ENCODE measurements around the gene PSKH1. TPM values are rescaled to one million over a fixed set of nuclear protein-coding genes. Genes with fewer than 3 reads are reported as not detected.

Gene PSKH1
- total and polyA plus RNA-seq, 9 of the 15 experiments (the other 6 are each of a cell fraction or from before 2014, with no cell fraction given), result 0.96 to 20.9 (median 9.4) TPM

- peak; percentile 76 for TF ChIP-seq TFAP4 (CRISPR knock-in tag; IDR thresholded peaks at IDR 0.05; ENCODE audit: borderline replicate concordance)
- no peak for TF ChIP-seq ZNF212 (CRISPR knock-in tag; IDR thresholded peaks at IDR 0.05)
- no peak for TF ChIP-seq ELK3 (CRISPR knock-in tag; IDR thresholded peaks at IDR 0.05)
- peak; percentile 43; the same call in 1 of the 2 replicates for TF ChIP-seq JUND (IDR thresholded peaks at IDR 0.05; ENCODE audit: borderline replicate concordance, low read depth, low read length)
- TF ChIP-seq JUND (tag; IDR thresholded peaks at IDR 0.05; ENCODE audit: borderline replicate concordance, low read depth, low read length), result no peak; the same call in 2 of the 3 replicates
- peak; percentile 96 for TF ChIP-seq FOSL1 (tag; conservative IDR thresholded peaks at IDR 0.05)
- TF ChIP-seq, protein P1, sequence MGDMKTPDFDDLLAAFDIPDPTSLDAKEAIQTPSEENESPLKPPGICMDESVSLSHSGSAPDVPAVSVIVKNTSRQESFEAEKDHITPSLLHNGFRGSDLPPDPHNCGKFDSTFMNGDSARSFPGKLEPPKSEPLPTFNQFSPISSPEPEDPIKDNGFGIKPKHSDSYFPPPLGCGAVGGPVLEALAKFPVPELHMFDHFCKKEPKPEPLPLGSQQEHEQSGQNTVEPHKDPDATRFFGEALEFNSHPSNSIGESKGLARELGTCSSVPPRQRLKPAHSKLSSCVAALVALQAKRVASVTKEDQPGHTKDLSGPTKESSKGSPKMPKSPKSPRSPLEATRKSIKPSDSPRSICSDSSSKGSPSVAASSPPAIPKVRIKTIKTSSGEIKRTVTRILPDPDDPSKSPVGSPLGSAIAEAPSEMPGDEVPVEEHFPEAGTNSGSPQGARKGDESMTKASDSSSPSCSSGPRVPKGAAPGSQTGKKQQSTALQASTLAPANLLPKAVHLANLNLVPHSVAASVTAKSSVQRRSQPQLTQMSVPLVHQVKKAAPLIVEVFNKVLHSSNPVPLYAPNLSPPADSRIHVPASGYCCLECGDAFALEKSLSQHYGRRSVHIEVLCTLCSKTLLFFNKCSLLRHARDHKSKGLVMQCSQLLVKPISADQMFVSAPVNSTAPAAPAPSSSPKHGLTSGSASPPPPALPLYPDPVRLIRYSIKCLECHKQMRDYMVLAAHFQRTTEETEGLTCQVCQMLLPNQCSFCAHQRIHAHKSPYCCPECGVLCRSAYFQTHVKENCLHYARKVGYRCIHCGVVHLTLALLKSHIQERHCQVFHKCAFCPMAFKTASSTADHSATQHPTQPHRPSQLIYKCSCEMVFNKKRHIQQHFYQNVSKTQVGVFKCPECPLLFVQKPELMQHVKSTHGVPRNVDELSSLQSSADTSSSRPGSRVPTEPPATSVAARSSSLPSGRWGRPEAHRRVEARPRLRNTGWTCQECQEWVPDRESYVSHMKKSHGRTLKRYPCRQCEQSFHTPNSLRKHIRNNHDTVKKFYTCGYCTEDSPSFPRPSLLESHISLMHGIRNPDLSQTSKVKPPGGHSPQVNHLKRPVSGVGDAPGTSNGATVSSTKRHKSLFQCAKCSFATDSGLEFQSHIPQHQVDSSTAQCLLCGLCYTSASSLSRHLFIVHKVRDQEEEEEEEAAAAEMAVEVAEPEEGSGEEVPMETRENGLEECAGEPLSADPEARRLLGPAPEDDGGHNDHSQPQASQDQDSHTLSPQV (IDR thresholded peaks at IDR 0.05), result no peak
- peak; percentile 55 to 64 for TF ChIP-seq NRF1 (conservative IDR thresholded peaks at IDR 0.05 in 1 of 2, IDR thresholded peaks at IDR 0.05 in 1 of 2)
- no peak for TF ChIP-seq ZNF217 (CRISPR knock-in tag; IDR thresholded peaks at IDR 0.05)
- no peak for TF ChIP-seq NCOA4 (IDR thresholded peaks at IDR 0.05; ENCODE audit: partially characterized antibody)
- TF ChIP-seq HMBOX1 (IDR thresholded peaks at IDR 0.05), result peak; percentile 49; the same call in 1 of the 2 replicates
- peak; percentile 13; the same call in 1 of the 2 replicates for TF ChIP-seq MAFF (IDR thresholded peaks at IDR 0.05; ENCODE audit: low read length)
- peak; percentile 55 for TF ChIP-seq NCOR1 (IDR thresholded peaks at IDR 0.05)
- TF ChIP-seq ZNF77 (CRISPR knock-in tag; IDR thresholded peaks at IDR 0.05), result no peak
- TF ChIP-seq, protein P2, sequence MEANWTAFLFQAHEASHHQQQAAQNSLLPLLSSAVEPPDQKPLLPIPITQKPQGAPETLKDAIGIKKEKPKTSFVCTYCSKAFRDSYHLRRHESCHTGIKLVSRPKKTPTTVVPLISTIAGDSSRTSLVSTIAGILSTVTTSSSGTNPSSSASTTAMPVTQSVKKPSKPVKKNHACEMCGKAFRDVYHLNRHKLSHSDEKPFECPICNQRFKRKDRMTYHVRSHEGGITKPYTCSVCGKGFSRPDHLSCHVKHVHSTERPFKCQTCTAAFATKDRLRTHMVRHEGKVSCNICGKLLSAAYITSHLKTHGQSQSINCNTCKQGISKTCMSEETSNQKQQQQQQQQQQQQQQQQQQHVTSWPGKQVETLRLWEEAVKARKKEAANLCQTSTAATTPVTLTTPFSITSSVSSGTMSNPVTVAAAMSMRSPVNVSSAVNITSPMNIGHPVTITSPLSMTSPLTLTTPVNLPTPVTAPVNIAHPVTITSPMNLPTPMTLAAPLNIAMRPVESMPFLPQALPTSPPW (CRISPR knock-in tag; IDR thresholded peaks at IDR 0.05), result peak; percentile 47; the same call in 1 of the 2 replicates
- peak; percentile 75 for TF ChIP-seq SPI1 (IDR thresholded peaks at IDR 0.05; ENCODE audit: borderline replicate concordance, low read depth, low read length)
- TF ChIP-seq TAF1 (IDR thresholded peaks at IDR 0.05; ENCODE audit: control insufficient read depth, extremely low read depth, insufficient read depth, low read length, severe bottlenecking), result no peak
- no peak for TF ChIP-seq HOXB6 (CRISPR knock-in tag; IDR thresholded peaks at IDR 0.05; ENCODE audit: borderline replicate concordance)
- peak; percentile 84 for TF ChIP-seq SOX6 (IDR thresholded peaks at IDR 0.05)
- no peak for TF ChIP-seq HNRNPUL1 (IDR thresholded peaks at IDR 0.05; ENCODE audit: low read length)
Measured at GRCh38 chr16:67857547-67858233, 35.4 kb upstream of the PSKH1 start (continued).
